HG02970 (cell line): ENCODE measurements around the gene MAP3K14.

Experiments used
- ATAC-seq: cut with Tn5 transposase; IDR thresholded peaks from one replicate; pipeline ENCODE4 v1.9.1; 2021; ENCODE audit warnings: mild to moderate bottlenecking, moderate library complexity, moderate number of reproducible peaks; ENCODE audit not compliant: unreplicated experiment, low FRiP score

Gene MAP3K14

DNA sequence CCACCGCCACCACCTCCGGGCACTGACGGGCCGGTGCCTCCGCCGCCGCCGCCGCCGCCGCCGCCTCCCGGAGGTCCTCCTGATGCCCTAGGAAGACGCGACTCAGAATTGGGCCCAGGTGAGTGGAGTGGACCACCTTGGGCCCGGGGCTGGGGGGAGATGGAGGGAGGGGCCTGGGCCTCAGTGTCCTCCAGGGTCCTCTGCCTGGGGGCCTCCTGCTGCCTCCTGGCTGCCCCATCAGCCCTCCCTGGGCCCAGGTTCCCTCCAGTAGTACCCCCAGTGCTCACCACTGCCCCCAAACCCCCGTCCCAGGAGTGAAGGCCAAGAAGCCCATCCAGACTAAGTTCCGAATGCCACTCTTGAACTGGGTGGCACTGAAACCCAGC lies 74.8 kb downstream of the MAP3K14 start:
- ATAC-seq, result no peak

- no peak for ATAC-seq
Measured at GRCh38 chr17:45241328-45242028, 75.3 kb downstream of the MAP3K14 start.

- ATAC-seq, result no peak
Measured at GRCh38 chr17:45240905-45241327, 75.9 kb downstream of the MAP3K14 start.

- no peak for ATAC-seq
Measured at GRCh38 chr17:45238155-45238774, 78.6 kb downstream of the MAP3K14 start.

- no peak for ATAC-seq
Measured at GRCh38 chr17:45237686-45238085, 79.1 kb downstream of the MAP3K14 start.

GRCh38 chr17:45236282-45236606 lies 80.6 kb downstream of the MAP3K14 start:
- ATAC-seq, result no peak

DNA sequence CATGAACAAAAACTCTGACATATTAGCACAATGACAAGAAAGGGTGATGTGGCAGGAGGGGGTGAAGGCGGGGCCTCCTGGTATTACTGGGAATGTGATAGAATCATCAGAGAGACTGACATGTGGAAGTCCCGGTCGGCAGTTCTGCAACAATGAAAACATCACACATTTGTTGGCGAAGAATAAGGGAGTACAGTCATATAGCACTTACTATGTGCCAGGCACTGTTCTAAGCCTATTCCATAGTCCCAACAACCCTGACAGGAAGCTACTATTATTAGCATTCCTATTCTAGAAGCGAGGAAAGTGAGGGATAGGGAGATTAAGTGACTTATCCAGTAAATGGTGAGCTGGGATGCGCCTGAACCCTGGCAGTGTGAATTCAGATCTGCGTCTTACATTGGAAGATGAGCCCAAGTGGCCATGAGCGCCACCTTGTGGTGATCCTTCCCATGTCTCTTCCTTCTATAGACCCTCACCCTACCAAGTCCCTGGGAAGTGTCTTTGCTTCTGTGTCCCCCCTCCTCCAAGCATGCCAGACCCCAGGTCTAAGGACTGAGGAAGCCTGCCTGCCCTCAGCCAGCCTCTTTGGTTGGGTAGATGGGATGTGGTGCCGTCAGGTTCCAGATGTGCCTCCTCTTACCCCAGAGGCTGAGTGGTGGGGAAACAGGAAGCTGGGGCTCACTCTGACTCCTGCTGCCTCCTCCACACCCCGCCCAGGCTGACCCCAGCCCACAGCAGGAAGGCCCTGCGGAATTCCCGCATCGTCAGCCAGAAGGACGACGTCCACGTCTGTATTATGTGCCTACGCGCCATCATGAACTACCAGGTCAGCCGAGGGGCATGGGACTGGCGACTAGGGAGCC lies 81.2 kb downstream of the MAP3K14 start:
- ATAC-seq, result no peak

DNA sequence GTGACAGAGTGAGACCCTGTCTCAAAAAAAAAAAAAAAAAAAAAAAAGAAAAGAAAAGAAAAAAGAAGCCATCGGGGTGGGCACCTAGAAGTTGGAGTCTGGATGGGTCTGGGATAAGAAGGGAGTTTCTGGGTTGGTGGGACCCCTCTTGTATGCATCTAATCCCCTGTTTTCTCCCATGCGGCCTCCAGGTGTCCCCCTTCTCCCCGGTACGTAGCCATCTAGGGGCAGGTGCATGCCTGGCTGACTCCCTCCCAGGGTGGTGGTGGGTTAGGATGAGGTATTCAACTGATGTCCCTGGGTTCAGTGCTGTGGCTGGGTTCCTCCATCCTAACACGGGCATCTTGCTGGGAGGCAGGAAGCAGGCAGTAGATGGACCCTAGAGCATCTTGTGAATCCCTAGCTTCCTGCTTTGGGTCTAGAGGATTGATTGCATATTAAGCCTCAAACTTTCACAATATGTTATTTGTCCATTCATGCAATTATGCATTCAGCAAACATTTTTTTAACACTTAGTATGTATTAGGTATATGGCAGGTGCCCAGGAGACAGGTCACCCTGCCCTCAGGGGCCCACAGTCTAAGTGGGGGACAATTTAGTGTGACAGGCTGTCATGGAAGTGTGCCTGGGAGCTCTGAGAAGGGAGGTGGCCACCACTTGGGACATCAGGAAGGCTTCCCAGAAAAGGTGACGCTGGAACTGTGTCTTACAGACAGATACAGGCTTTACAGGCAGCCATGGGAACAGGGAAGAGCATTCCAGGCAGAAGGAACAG lies 82.0 kb downstream of the MAP3K14 start:
- no peak for ATAC-seq

DNA sequence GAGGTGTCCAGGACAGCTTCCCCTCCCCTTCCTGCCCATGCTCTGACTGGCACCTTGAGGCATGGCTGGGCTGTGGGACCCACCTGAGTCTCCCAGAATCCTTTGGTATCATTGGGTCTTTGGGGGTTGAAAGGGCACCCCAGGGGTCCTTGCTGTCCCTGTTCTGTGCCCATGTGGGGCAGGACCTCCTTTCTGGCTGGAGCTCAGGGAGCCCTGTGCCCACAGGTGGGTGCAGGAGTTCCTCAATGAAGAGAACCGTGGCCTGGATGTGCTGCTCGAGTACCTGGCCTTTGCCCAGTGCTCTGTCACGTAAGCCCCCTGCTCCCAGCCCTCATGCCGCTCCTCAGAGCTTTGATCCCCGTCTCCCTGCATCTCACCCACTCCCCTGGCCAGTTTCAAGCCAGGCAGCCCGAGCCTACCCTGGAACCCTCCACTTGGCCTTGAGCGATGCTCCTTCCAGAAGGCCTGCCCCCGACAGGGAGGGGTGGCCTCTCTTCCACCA lies 83.3 kb downstream of the MAP3K14 start:
- no peak for ATAC-seq

- ATAC-seq, result no peak
Measured at GRCh38 chr17:45232514-45233422, 84.1 kb downstream of the MAP3K14 start.

DNA sequence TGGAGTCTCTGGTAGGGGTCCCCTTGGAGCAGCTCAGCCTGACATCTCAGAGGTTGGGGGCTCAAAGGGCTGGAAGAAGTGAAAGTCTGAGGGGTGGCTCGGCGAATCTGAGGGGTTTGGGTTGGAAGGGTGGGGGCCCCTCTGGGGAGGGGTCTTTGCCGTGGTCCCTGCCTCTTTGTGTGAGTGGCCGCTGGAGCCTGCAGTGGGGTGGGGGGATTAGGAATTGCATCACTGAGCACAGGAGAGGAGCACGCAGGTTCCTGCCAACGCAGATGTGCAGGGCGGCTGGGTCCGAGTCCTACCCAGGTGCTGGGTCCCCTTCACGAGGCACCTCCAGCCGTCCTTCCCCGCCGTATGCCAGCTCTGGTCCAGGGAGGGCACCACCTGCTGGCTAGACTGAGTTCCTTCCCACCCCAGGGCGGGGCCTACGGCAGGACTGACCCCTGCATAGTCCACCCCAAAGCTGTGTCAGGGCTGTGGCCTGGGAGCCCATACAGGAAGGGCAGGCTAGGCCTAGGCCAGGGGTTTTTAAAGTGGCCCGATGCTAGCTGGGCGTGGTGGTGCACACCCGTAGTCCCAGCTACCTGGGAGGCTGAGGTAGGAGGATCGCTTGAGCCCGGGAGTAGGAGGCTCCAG lies 85.2 kb downstream of the MAP3K14 start:
- no peak for ATAC-seq

DNA sequence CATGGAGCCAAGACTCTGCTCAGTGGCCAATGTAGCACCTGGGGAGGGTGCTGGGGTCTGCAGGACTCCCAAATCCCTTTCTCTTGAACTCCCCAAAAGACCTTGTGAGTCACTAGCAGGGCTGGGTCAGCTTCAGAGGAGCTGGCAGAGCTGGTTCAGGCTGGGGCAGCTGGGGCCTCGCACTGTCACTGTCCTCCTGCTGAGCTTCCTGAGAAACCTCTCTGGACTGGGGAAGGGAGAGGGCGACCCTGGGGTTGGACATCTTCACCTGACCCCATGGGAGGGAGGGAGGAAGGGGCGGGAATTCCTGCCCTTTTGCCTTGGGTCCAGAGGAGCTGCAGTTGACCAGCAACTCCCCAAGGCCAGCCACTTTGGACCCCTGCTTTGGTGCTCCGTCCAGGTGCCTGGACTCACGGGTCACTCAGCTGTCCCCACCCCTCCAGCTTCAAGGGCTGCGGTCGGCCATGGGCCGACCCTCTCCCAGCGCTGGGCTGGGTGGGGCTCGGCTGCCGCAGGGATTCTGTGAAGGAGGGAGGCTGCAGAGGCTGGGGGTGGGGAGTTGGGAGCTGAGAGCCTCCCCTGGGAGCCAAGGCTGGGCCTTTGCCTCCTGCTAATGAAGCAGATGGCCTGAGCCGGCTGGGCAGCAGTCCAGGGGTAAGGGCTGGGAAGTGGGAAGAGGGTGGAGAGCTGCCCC lies 85.9 kb downstream of the MAP3K14 start:
- ATAC-seq, result no peak

DNA sequence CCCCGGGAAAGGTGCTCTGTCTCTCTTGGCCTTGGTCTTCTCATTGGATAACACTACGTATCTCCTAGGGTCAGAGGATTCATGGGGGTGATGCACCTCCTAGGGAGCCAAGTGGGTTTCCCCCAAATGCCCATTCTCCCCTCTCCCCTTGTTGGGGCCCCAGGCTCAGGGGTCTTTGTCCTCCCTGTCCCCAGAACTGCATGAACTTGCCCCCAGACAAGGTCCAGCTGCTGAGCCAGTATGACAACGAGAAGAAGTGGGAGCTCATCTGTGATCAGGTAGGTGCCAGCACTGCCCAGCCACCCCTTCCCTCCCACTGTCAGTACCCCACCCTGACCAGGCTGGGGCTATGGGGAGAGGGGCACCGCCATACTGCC lies 86.4 kb downstream of the MAP3K14 start:
- ATAC-seq, result no peak

DNA sequence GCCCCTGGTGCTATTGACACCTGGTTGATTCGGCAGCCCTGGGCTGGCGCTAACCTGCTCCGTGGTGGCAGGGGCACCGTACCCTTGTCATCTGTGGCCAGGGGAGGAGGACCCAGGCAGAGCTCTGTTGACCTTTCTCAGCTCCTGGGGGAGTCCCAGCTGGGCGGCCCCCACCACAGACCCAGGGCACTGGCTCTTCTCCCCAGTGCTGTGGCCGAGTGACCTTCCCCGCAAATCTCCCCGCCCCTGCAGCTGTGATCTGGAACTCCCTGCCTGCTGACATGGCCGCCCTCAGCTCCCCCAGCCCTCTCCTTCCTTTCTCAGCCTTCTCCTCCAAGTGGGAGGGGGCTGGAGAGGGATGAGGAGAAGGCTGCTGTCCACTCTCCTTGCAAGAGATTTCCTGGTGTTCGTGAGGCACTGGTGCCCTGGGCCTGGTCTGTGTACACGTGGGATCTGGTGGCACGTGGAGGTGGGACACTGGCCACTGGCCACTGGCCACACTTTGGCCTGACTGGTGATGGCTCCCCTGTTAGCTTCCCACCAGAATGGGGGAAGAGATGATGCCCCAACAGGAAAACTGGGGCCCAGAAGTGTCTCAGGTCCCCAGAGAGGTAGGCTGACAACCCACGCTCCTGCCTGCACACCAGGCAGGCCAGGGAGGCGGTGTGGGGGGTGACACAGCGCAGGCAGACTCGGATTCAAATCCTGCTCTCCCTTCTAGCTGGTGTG lies 87.0 kb downstream of the MAP3K14 start:
- no peak for ATAC-seq

DNA sequence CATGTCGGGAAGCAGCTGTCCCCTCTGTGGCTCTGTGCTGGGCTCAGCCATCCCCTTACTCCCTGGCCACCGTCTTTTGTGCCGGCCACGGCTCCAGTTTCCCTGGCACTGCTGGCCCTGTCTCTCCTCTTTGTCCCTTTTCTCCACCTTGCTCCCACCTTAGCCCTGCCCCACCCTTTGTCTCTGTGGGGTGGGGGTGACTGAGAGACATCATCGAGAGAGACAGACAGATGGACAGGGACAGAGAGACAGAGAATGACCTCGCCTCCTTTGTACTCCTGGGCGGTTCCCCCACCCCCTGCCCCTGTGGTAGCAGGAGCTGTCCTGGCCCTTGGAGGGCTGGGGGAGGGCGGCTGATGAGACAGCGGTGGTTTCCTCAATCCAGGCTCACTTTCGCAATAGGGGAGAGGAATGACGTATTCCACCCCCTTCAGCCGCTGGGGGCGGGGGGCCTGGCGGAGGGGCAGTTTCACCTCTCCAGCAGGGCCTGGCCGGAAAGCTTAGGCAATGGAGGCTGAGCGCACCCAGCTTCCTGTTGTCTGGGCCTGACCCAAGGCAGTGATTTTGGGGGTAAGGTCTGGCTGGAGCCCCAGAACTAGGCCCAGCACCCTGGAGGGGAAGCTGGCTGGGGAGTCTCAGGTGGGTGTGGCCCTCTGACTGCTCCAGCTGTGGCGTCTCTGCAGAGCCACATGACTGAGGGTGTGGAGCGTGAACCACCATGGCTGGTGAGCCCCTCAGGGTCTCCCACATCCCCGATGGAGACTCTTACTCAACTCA lies 87.9 kb downstream of the MAP3K14 start:
- ATAC-seq, result no peak

DNA sequence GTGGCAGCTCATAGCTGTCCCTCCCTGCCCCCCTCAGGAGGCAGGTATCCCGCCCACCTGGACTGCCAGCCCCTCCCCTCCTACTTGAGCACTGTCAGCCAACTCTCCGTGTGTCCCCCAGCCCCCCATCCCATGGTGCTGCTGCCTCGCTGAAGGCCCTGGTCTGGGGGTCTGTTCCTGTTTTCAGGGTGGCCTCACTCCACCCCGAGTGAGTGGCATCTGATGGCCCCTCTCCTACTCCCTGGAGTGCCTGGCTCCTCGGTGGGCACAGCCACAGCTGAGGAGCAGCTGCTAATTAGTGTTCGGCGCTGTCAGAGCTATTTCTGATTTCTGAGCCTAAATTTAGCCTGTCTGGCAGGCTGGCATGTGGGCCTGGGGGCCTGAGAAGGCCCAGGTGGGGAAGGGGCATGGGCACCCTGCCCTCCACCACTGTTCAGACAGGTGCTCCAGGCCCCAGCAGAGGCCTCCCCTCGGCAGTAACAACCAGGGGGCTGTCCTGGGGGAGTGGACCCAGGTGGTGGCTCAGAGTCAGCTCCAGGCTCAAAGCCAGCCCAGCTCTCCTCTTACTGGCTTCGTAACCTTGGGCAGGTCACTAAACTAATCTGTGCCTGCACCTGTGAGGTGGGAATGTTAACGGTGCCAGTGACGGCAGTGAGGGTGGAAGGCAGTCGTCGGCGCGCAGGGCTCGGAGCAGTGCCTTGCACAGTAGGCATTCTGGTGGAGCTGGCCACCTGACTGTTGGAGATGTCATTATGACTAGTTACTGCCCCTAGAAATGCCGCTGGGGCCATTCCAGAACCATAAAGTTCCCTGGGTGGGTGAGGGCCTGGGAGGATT lies 88.7 kb downstream of the MAP3K14 start:
- ATAC-seq, result no peak
